DOHH2 (cell line): ENCODE results near the gene CCDC126.
A peak's percentile ranks its signal among the peaks of the same experiment; 100 is the strongest.
"Not testable (repeated sequence)": the region's sequence is repeated elsewhere in the genome, so short reads cannot be mapped to it uniquely, and the experiment has no call there.

ENCODE experiments used
- H3F3A ChIP-seq: fragments of 200-600 bp; sonication (generic), shearing (Covaris generic); 2 replicates; pipeline ENCODE4 v1.6.0; 2016; ENCODE audit warnings: antibody characterized with exemption, mild to moderate bottlenecking; ENCODE audit not compliant: control insufficient read depth, insufficient read depth
- H3K27ac ChIP-seq: fragments of 200-600 bp; sonication (generic); 2 replicates; pipeline ENCODE4 v1.5.1; 2014; ENCODE audit warnings: low read depth, mild to moderate bottlenecking, low read length, moderate library complexity
- H3K27me3 ChIP-seq: fragments of 200-600 bp; sonication (generic); 2 replicates; pipeline ENCODE4 v1.6.1; 2014; ENCODE audit warnings: mild to moderate bottlenecking, low read length, mixed read lengths; ENCODE audit not compliant: control insufficient read depth
- H3K36me3 ChIP-seq: fragments of 200-600 bp; sonication (generic); 2 replicates; pipeline ENCODE4 v1.6.1; 2014; ENCODE audit warnings: mild to moderate bottlenecking, low read length, moderate library complexity, mixed read lengths; ENCODE audit not compliant: control insufficient read depth
- H3K4me1 ChIP-seq: fragments of 200-600 bp; sonication (generic); 2 replicates; pipeline ENCODE4 v1.6.1; 2014; ENCODE audit warnings: mild to moderate bottlenecking, low read length, mixed read lengths; ENCODE audit not compliant: control insufficient read depth
- H3K4me2 ChIP-seq: fragments of 200-600 bp; sonication (generic); 2 replicates; pipeline ENCODE4 v1.6.0; 2014; ENCODE audit warnings: mild to moderate bottlenecking, low read length, moderate library complexity
- H3K4me3 ChIP-seq: fragments of 200-600 bp; sonication (generic); 2 replicates; pipeline ENCODE4 v1.5.1; 2014; ENCODE audit warnings: mild to moderate bottlenecking, low read length, mixed read lengths
- H3K79me2 ChIP-seq: fragments of 200-600 bp; sonication (generic); 2 replicates; pipeline ENCODE4 v1.6.1; 2014; ENCODE audit warnings: mild to moderate bottlenecking, low read length, mixed read lengths; ENCODE audit not compliant: control insufficient read depth
- H3K9me2 ChIP-seq: fragments of 200-600 bp; sonication (generic); replicated peaks from 2 replicates; pipeline ENCODE4 v1.6.1; 2014; ENCODE audit warnings: mild to moderate bottlenecking, low read length, mixed read lengths; ENCODE audit not compliant: control insufficient read depth
- H3K9me3 ChIP-seq: fragments of 200-600 bp; sonication (generic); 2 replicates; pipeline ENCODE4 v1.6.1; 2014; ENCODE audit warnings: antibody characterized with exemption, low read length, mixed read lengths; ENCODE audit not compliant: control insufficient read depth, insufficient read depth
- H4K20me1 ChIP-seq: fragments of 200-600 bp; sonication (generic); 2 replicates; pipeline ENCODE4 v1.6.0; 2014; ENCODE audit warnings: low read depth, mild to moderate bottlenecking, antibody characterized with exemption, low read length, moderate library complexity; ENCODE audit not compliant: control insufficient read depth, insufficient read depth
- CTCF ChIP-seq: fragments of 200-600 bp; sonication (generic); IDR thresholded peaks from one replicate; pipeline ENCODE4 v1.5.1; 2014; ENCODE audit warnings: antibody characterized with exemption, mild to moderate bottlenecking, low read depth, low read length; ENCODE audit not compliant: poor library complexity, severe bottlenecking
- EZH2phosphoT487 ChIP-seq: fragments of 200-600 bp; sonication (generic); IDR thresholded peaks from 2 replicates; pipeline ENCODE4 v1.6.1; 2017; ENCODE audit warnings: borderline replicate concordance, mild to moderate bottlenecking, antibody characterized with exemption, low read length, moderate library complexity, mixed read lengths

Gene CCDC126

GRCh38 chr7:23570592-23571200, 26.5 kb upstream of the CCDC126 start:
- no peaks in the 10 kb centered on the region for H3F3A ChIP-seq
- no peaks in the 10 kb centered on the region for H3K79me2 ChIP-seq
- no peaks in the 10 kb centered on the region for H3K27me3 ChIP-seq
- H4K20me1 ChIP-seq, result no peaks in the 10 kb centered on the region
- no peak overlapping the region for H3K27ac ChIP-seq
- H3K4me3 ChIP-seq, result no peak overlapping the region
- H3K4me2 ChIP-seq, result no peak overlapping the region
- no peaks in the 10 kb centered on the region for H3K36me3 ChIP-seq
- TF ChIP-seq EZH2phosphoT487 (no peak), CTCF (peak; percentile 96)
- H3K9me2 ChIP-seq, result no peaks in the 10 kb centered on the region
- H3K4me1 ChIP-seq, result no peaks in the 10 kb centered on the region
- no peaks in the 10 kb centered on the region for H3K9me3 ChIP-seq

DNA sequence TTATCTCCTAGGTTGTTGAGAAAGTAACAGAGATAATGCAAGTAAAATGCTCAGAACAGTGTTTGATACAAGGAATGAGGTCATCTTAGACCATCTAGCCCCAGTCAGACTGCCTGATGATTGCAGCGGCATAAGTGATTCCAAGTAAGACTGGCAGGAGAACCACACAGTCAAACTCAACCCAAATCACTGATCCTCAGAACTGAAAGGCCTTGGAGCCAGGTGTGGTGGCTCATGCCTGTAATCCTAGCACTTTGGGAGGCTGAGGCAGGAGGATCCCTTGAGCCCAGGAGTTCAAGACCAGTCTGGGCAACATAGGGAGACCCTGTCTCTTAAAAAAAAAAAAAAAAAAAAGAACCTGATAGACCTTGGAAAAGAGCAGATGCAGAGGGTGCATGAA, 15.2 kb upstream of the CCDC126 start:
- not testable (repeated sequence) for H3K27ac ChIP-seq, H3K4me1 ChIP-seq, H3K4me2 ChIP-seq, H3K27me3 ChIP-seq, H3K36me3 ChIP-seq, H3F3A ChIP-seq, H3K9me2 ChIP-seq, H3K79me2 ChIP-seq, H3K9me3 ChIP-seq, H4K20me1 ChIP-seq, H3K4me3 ChIP-seq

DNA sequence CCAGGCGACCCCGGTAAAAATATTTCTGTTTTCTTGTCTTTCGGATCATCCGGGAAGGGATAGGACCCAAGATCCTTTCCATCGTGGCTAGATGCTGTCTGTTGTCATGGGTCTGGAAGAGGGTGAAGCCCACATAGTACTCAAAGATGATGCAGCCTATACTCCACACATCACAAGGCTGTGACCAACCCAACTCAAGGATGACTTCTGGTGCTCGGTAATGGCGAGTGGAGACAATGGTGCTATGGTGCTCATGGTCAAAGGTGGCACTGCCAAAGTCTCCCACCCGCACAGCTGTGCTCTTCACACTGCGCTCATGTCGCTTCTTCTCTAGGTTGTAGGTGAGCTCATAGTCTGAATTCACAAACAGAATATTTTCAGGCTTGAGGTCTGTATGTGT, 11.9 kb upstream of the CCDC126 start:
- not testable (repeated sequence) for H4K20me1 ChIP-seq, H3K36me3 ChIP-seq, H3K9me2 ChIP-seq, H3K27me3 ChIP-seq, H3K4me1 ChIP-seq, H3K9me3 ChIP-seq, H3F3A ChIP-seq, H3K27ac ChIP-seq, H3K4me3 ChIP-seq, H3K79me2 ChIP-seq, H3K4me2 ChIP-seq

DNA sequence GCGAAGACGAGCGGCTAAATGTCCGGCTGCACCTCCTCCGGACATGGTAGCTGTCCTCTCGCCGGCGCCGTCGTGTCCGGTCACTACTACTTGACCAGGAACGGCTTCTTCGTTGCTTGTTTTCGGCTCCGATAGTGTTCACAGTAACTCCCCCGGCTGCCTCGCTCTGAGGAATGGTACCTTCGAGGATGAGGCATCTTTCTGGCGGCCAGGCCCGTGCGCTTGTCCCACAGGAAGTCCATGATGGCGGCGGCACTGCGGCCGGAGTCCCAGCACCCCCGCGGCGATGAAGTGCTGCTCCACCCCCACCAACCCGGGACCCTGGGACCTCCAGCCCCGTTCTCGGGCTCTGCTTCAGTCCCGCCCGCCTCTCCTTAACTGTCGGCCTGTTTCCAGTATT, 11.0 kb upstream of the CCDC126 start:
- Histone ChIP-seq H3F3A (no peaks in the 10 kb centered on the region), H3K9me2 (no peaks in the 10 kb centered on the region), H3K4me1 (no peaks in the 10 kb centered on the region), H3K79me2 (no peaks in the 10 kb centered on the region), H3K4me2 (no peak overlapping the region), H3K27ac (no peak overlapping the region), H3K27me3 (no peaks in the 10 kb centered on the region), H4K20me1 (no peaks in the 10 kb centered on the region), H3K9me3 (no peaks in the 10 kb centered on the region), H3K36me3 (no peaks in the 10 kb centered on the region), H3K4me3 (no peak overlapping the region)
- no peak for TF ChIP-seq CTCF
- TF ChIP-seq EZH2phosphoT487, result no peak
